Measurements from ENCODE around the gene BCL2A1. TPM values are rescaled to one million over a fixed set of nuclear protein-coding genes. Genes with fewer than 3 reads are reported as not detected.
"Not testable (repeated sequence)": the region's sequence is repeated elsewhere in the genome, so short reads cannot be mapped to it uniquely, and the experiment has no call there.

The BCL2A1 gene
- total RNA-seq, 2 experiments from 2014 or later: 33.6 to 34.6 TPM

DNA sequence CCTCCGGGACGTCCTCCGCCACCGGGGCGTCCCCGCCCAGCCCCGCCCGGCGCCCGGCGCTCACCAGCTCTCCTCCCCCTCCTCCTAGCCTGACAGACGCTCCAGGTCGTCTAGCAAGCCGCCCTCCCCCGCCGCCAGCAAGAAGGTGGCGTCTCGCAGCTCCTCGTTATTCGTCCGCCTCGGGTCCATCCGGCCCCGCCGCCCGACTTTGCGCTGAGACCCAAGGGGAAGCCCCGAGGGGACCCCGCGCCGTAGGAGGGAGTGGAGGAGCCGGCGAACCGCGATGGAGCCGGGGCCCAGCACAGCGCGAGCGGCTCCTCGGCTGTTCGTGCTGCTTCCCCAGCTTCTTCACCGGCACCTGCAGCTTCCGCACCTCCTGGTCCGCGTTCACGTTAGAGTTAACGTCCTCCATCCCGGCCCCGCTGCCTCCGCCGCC is 47.9 kb downstream of the BCL2A1 start:
- DNase-seq (peak; percentile 77), ATAC-seq (ENCODE audit: low read depth) (peak; percentile 39)
- POLR2A ChIA-PET: interaction anchor here (0.5 to 3.2 kb wide), 28 partner anchors 8 to 237 kb away, joined by 3 to 94 read pairs (median 4); partner anchors contain the start of genes BCL2A1, MTHFS and ZFAND6
- H3K9me3 Mint-ChIP-seq: peaks cover 11% of the 10 kb centered on the region
- H3K4me3 Mint-ChIP-seq: peak overlapping the region; percentile 90
- peaks cover 50% of the 10 kb centered on the region for H3K36me3 Mint-ChIP-seq
- H3K27ac Mint-ChIP-seq: peak overlapping the region; percentile 95
- no peaks in the 10 kb centered on the region for H3K27me3 Mint-ChIP-seq
- H3K4me1 Mint-ChIP-seq: peaks cover 18% of the 10 kb centered on the region

DNA sequence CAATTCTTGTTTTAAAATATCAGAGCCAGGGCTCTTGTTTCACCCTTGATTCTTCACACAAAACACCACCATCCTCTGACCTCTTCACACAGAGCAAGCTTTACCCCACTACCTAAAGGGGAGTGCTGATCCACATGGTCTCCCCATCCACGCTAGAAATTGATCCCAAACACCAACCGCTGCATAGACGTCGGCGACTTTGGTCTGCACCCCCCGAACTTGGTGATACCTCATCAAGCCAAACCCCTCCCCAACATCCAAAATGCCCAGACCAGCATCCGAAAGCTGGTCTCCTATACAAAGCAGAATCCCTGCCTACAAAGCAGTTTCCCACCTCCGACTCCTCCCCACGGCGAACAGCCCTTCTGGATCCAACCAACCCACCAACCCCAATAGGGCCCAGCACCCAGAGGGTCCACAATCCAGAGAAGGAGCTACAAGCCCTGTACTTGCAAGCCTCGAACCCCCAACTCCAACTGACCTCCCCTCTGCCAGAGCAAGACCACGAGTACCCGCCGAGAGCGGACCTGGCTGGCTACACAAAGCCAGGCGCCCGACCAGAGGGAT is 48.4 kb downstream of the BCL2A1 start:
- H3K4me3 Mint-ChIP-seq: peak overlapping the region; percentile 90
- DNase-seq (no peak), ATAC-seq (ENCODE audit: low read depth) (no peak)
- H3K27me3 Mint-ChIP-seq: no peaks in the 10 kb centered on the region
- H3K36me3 Mint-ChIP-seq: peaks cover 55% of the 10 kb centered on the region
- peaks cover 21% of the 10 kb centered on the region for H3K4me1 Mint-ChIP-seq
- H3K27ac Mint-ChIP-seq: peak overlapping the region; percentile 95
- H3K9me3 Mint-ChIP-seq: peaks cover 15% of the 10 kb centered on the region
- POLR2A ChIA-PET: interaction anchor here (0.5 to 3.2 kb wide), 22 partner anchors 9 to 231 kb away, joined by 3 to 94 read pairs (median 6); partner anchors contain the start of genes BCL2A1, MTHFS and ZFAND6

GRCh38 chr15:79919749-79920511 is 51.1 kb downstream of the BCL2A1 start:
- POLR2A ChIA-PET: no interaction called here
- Mint-ChIP-seq H3K27ac (no peak overlapping the region), H3K9me3 (peaks cover 32% of the 10 kb centered on the region), H3K27me3 (no peaks in the 10 kb centered on the region), H3K4me3 (no peak overlapping the region), H3K4me1 (peaks cover 21% of the 10 kb centered on the region), H3K36me3 (peaks cover 73% of the 10 kb centered on the region)
- ATAC-seq (ENCODE audit: low read depth): no peak
- no peak for DNase-seq

DNA sequence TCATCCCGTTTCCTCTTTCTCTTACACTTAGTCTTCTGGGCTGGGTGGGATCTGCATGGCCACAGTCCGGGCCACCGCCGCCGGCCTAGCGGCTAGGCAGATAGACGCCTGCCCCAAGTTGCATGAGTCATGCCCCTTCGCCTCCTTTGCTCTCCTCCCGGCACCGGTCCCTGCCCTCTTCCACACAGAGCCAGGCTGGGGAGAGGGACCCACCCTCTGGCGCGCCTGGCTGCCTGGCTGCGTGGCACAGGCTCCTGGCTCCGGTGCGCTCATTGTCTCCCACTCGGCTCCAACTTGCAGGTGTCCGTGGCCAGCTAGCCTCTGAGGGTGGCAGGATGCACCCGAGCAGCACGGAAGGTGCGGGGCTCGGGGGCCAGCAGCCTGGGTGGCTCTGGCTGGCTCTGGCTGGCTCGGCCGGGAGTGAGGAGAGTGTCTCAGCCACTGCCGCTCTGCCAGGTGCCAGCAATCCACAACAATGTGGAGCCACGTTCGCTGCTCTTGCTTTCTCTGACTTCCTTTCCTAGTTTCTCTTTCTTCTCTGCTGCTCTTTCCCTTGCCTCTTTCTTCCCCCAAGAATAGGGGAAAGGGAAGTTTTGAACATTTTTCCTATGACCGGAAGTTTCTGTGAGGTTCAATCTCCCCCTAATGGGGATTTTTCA is 51.8 kb downstream of the BCL2A1 start:
- Mint-ChIP-seq H3K27ac (peak overlapping the region; percentile 17), H3K36me3 (peaks cover 80% of the 10 kb centered on the region), H3K4me1 (peaks cover 19% of the 10 kb centered on the region)

GRCh38 chr15:79918278-79918677 is 52.7 kb downstream of the BCL2A1 start:
- Mint-ChIP-seq H3K27ac (no peak overlapping the region), H3K4me3 (no peak overlapping the region), H3K9me3 (peaks cover 39% of the 10 kb centered on the region), H3K4me1 (peaks cover 19% of the 10 kb centered on the region), H3K27me3 (no peaks in the 10 kb centered on the region), H3K36me3 (peaks cover 87% of the 10 kb centered on the region)
- ATAC-seq (ENCODE audit: low read depth) (no peak), DNase-seq (no peak)
- POLR2A ChIA-PET: no interaction called here

More for the DNA sequence above, 51.8 kb downstream of the BCL2A1 start:
- Mint-ChIP-seq H3K27me3 (no peaks in the 10 kb centered on the region), H3K4me3 (no peak overlapping the region), H3K9me3 (peaks cover 34% of the 10 kb centered on the region)
- ATAC-seq (ENCODE audit: low read depth) (no peak), DNase-seq (no peak)
- POLR2A ChIA-PET: no interaction called here

DNA sequence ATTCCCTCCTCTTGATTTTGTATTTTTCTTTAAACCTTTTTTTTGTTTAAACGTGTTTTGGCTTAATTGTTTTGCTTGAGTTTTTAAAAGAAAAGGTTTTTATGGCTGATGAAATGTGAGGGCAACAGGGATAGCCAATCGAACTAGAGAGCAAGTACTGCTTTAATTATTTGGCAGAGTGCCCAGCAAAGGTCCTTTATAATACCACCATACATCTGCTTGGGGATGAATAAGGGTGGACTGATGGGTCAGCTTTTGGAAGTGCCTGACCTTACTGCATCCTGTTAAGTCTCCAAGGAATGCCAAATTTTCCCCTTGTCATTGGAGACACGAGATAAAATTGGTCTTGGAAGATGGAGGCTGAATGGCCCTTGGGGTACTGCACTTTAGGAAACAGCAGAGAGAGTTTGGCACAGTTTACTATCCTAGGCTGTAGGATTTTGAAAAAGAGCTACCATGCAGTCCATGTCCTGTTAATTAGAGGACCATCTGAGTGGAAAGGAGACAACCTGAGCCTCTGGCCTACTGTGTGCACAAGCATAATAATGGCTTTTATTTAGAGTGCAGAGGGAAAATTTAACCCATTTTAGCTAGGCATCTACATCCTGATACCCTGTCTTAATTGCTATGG is 54.4 kb downstream of the BCL2A1 start:
- no peaks in the 10 kb centered on the region for H3K27me3 Mint-ChIP-seq
- H3K4me3 Mint-ChIP-seq: no peak overlapping the region
- H3K4me1 Mint-ChIP-seq: peaks cover 10% of the 10 kb centered on the region
- H3K9me3 Mint-ChIP-seq: peaks cover 38% of the 10 kb centered on the region
- H3K36me3 Mint-ChIP-seq: peaks cover 81% of the 10 kb centered on the region
- no peak for DNase-seq
- POLR2A ChIA-PET: interaction anchor here (1.4 kb wide), 1 partner anchor 20 kb away, joined by 7 read pairs; the partner anchor contains the start of gene MTHFS
- H3K27ac Mint-ChIP-seq: no peak overlapping the region
- ATAC-seq (ENCODE audit: low read depth): no peak

- H3K27me3 Mint-ChIP-seq; DNase-seq; ATAC-seq (ENCODE audit: low read depth); H3K4me1 Mint-ChIP-seq; H3K27ac Mint-ChIP-seq; H3K4me3 Mint-ChIP-seq: not testable (repeated sequence)
- Mint-ChIP-seq H3K9me3 (peaks cover 34% of the 10 kb centered on the region), H3K36me3 (peaks cover 80% of the 10 kb centered on the region)
- POLR2A ChIA-PET: interaction anchor here (1.2 kb wide), 1 partner anchor 8 kb away, joined by 3 read pairs; no protein-coding TSS in a partner anchor
These were observed 55.1 kb downstream of the BCL2A1 start for GRCh38 chr15:79915776-79916501.

DNA sequence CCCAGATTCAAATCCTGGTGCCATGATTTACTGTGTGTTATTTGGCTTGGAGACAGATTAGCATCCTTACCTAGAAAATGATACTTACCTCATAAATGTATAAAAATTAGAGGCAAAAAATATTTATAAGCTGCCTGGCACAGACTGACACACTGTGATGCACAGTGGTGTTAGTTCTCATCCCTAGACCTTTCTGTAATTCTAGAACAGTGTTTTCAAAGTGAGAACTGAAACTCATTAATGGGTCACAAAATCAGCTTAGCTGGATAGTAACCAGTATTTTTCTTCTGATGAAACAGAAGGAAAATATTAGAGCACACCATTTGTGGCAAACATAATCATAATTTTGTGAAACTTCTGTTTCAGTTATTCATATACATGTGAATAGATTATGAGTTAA is 56.3 kb downstream of the BCL2A1 start:
- no peak overlapping the region for H3K27ac Mint-ChIP-seq
- POLR2A ChIA-PET: interaction anchor here (1.2 kb wide), 1 partner anchor 9 kb away, joined by 3 read pairs; no protein-coding TSS in a partner anchor
- no peaks in the 10 kb centered on the region for H3K27me3 Mint-ChIP-seq

More for the DNA sequence above, 56.3 kb downstream of the BCL2A1 start:
- H3K4me3 Mint-ChIP-seq: no peak overlapping the region
- peaks cover 40% of the 10 kb centered on the region for H3K9me3 Mint-ChIP-seq
- ATAC-seq (ENCODE audit: low read depth) (no peak), DNase-seq (no peak)
- H3K36me3 Mint-ChIP-seq: peaks cover 81% of the 10 kb centered on the region
- H3K4me1 Mint-ChIP-seq: peaks cover 12% of the 10 kb centered on the region

Other genes with a start within 250 kb of the BCL2A1 start
- gene MTHFS, start 74.2 kb downstream of the BCL2A1 start, total RNA-seq: 10 to 100 TPM; 31.5 to 32.0 TPM
- gene ZFAND6, start 88.5 kb upstream of the BCL2A1 start, total RNA-seq: 10 to 100 TPM; 54.9 to 58.3 TPM
- 10 to 100 TPM; 32.0 to 34.6 TPM for gene FAH, start 181.8 kb upstream of the BCL2A1 start, total RNA-seq